Endothelial cell of umbilical vein (primary cell): Measurements from ENCODE around the gene GRAMD1B. TPM values are rescaled to one million over a fixed set of nuclear protein-coding genes. Genes with fewer than 3 reads are reported as not detected.

Source experiments
- BruUV-seq: library from RNA; stranded (reverse); fragments of 400-500 nt; replicated peaks from 2 replicates; lab custom pipeline; 2021; lab: Mats Ljungman, UMichigan
- CTCF ChIA-PET: fragments of 300-600, 350-600 bp; sonication (Branson Sonifier 250); formaldehyde crosslinking; loops from one replicate; lab custom pipeline; 2021; ENCODE audit warnings: antibody characterized with exemption, inconsistent platforms; lab: Charles Lee
- POLR2A ChIA-PET: fragments of 300-600, 350-600 bp; sonication (Branson Sonifier 250); formaldehyde crosslinking; loops from one replicate; lab custom pipeline; 2021; ENCODE audit warnings: antibody characterized with exemption, inconsistent platforms; lab: Charles Lee
- DNase-seq: peaks from one replicate; pipeline ENCODE4 v3.0.0-alpha.2; 2011; ENCODE audit warnings: low read depth, low spot score
- FAIRE-seq: peaks from 2 replicates; lab custom pipeline; 2011; peaks lifted over from hg19 to GRCh38; lab: Jason Lieb, UNC
- H2AFZ ChIP-seq: 2 replicates; pipeline ENCODE4 v1.6.0; 2012; ENCODE audit warnings: low read depth, low read length, control low read depth, inconsistent platforms
- H3K27ac ChIP-seq: 2 replicates; pipeline ENCODE4 v1.5.1; 2011; ENCODE audit warnings: low read depth, mild to moderate bottlenecking, control low read depth, low read length, moderate library complexity; ENCODE audit not compliant: insufficient read depth
- H3K27me3 ChIP-seq, 2 experiments: 2 replicates each; pipeline versions ENCODE4 v1.6.0 to v1.6.1; 2011; ENCODE audit warnings: low read length in 2 of 2, mixed read lengths in 1 of 2; ENCODE audit not compliant: control insufficient read depth in 2 of 2, insufficient read depth in 2 of 2
- H3K36me3 ChIP-seq, 2 experiments: 2 replicates in 1 of 2; 3 replicates in 1 of 2; pipeline ENCODE4 v1.5.1; 2011; ENCODE audit warnings: low read length in 2 of 2, mild to moderate bottlenecking in 1 of 2, moderate library complexity in 1 of 2; ENCODE audit not compliant: control insufficient read depth in 2 of 2, insufficient read depth in 2 of 2; ENCODE audit errors: extremely low read depth in 1 of 2
- H3K4me1 ChIP-seq: 3 replicates; pipeline ENCODE4 v1.5.1; 2011; ENCODE audit warnings: mild to moderate bottlenecking, low read length; ENCODE audit not compliant: control insufficient read depth, insufficient read depth; ENCODE audit errors: extremely low read depth
- H3K4me2 ChIP-seq: 2 replicates; pipeline ENCODE4 v1.6.1; 2011; ENCODE audit warnings: low read length, control low read depth, mixed read lengths; ENCODE audit not compliant: insufficient read depth
- H3K4me3 ChIP-seq, 3 experiments: fragments of 200-600 bp in 1 of 3; sonication (generic), shearing (Covaris generic) in 1 of 3; replicated peaks in 1 of 3; 2 replicates each; pipeline ENCODE4 v1.5.1; 2011 to 2016; ENCODE audit warnings: control low read depth in 3 of 3, low read length in 3 of 3, mild to moderate bottlenecking in 2 of 3, inconsistent platforms in 1 of 3, low read depth in 1 of 3, moderate library complexity in 1 of 3; ENCODE audit not compliant: insufficient read depth in 1 of 3
- H3K79me2 ChIP-seq: 2 replicates; pipeline ENCODE4 v1.6.0; 2012; ENCODE audit warnings: low read length, inconsistent platforms; ENCODE audit not compliant: control insufficient read depth, insufficient read depth
- H3K9ac ChIP-seq: replicated peaks from 2 replicates; pipeline ENCODE3; 2011; ENCODE audit warnings: low read length, control low read depth; ENCODE audit not compliant: insufficient read depth; ENCODE audit errors: extremely low read depth
- H3K9me1 ChIP-seq: replicated peaks from 3 replicates; pipeline ENCODE4 v1.6.0; 2011; ENCODE audit warnings: mild to moderate bottlenecking, low read length; ENCODE audit not compliant: control insufficient read depth, insufficient read depth; ENCODE audit errors: extremely low read depth
- H3K9me3 ChIP-seq: replicated peaks from 2 replicates; pipeline ENCODE4 v1.5.1; 2012; ENCODE audit warnings: low read length, inconsistent platforms; ENCODE audit not compliant: control insufficient read depth, insufficient read depth
- H4K20me1 ChIP-seq: replicated peaks from 2 replicates; pipeline ENCODE3; 2011; ENCODE audit warnings: mild to moderate bottlenecking, low read length; ENCODE audit not compliant: control insufficient read depth, insufficient read depth; ENCODE audit errors: extremely low read depth
- EZH2 ChIP-seq: IDR thresholded peaks from 2 replicates; pipeline ENCODE4 v1.6.1; 2012; ENCODE audit warnings: borderline replicate concordance, low read depth, mild to moderate bottlenecking, moderate library complexity, low read length, inconsistent platforms; ENCODE audit not compliant: severe bottlenecking
- FOS ChIP-seq: IDR thresholded peaks from 2 replicates; pipeline ENCODE4 v1.6.1; 2011; ENCODE audit warnings: mild to moderate bottlenecking, low read length, moderate library complexity, borderline replicate concordance; ENCODE audit not compliant: insufficient read depth
- GATA2 ChIP-seq: IDR thresholded peaks from 2 replicates; pipeline ENCODE4 v1.7.0; 2011; ENCODE audit warnings: low read depth, mild to moderate bottlenecking, moderate library complexity, mixed read lengths, low read length; ENCODE audit not compliant: insufficient read length, insufficient read depth
- JUN ChIP-seq: IDR thresholded peaks from 2 replicates; pipeline ENCODE4 v1.6.1; 2011; ENCODE audit warnings: borderline replicate concordance, low read depth; ENCODE audit not compliant: insufficient read length, insufficient read depth
- MYC ChIP-seq: IDR thresholded peaks from one replicate; pipeline ENCODE4 v1.6.1; 2011; ENCODE audit warnings: mild to moderate bottlenecking, low read depth, low read length
- POLR2A ChIP-seq: IDR thresholded peaks from 2 replicates; pipeline ENCODE4 v1.6.1; 2012; ENCODE audit warnings: low read depth, mild to moderate bottlenecking, control low read depth, low read length
- POLR2AphosphoS5 ChIP-seq: IDR thresholded peaks from 2 replicates; pipeline ENCODE4 v1.6.1; 2012; ENCODE audit warnings: low read depth, mild to moderate bottlenecking, control low read depth, low read length, moderate library complexity; ENCODE audit not compliant: insufficient read depth
- dilution Hi-C: fragments of 300-500 bp; cut with MboI; formaldehyde crosslinking; loops from one replicate; pipeline ENCODE4 v1.15.0; 2019; ENCODE audit warnings: low sequenced_read_pairs; ENCODE audit not compliant: extremely low pct_ligation_motif_present
- intact Hi-C: fragments of 100-400 bp; cut with micrococcal nuclease; formaldehyde crosslinking; loops from one replicate; pipeline ENCODE4 v1.10.0; 2022
- polyA plus RNA-seq, 4 experiments: library from polyadenylated mRNA; depleted of rRNA in 3 of 4; stranded (reverse) in 3 of 4; unstranded in 1 of 4; fragments of >200 nt; gene quantifications; 2 replicates each; pipeline versions ENCODE4 v1.2.1 to v1.2.3, GENCODE V29; 2011 to 2012; ENCODE audit warnings: missing spikeins in 1 of 4
- total RNA-seq: library from RNA; stranded (reverse); gene quantifications from 2 replicates; pipeline ENCODE4 v1.2.3, GENCODE V29; 2021
- TF ChIP-seq, protein P1 (sequence below): IDR thresholded peaks from 2 replicates; pipeline ENCODE4 v1.6.1; 2011; ENCODE audit not compliant: insufficient read depth, insufficient read length
- TF ChIP-seq, protein P2 (sequence below), 2 donors: IDR thresholded peaks; 1 replicate in 1 of 2; 2 replicates in 1 of 2; pipeline ENCODE4 v1.5.1; 2011; ENCODE audit warnings: low read length in 2 of 2, mild to moderate bottlenecking in 2 of 2, moderate library complexity in 2 of 2, control low read depth in 1 of 2, inconsistent platforms in 1 of 2, low read depth in 1 of 2; ENCODE audit not compliant: insufficient read depth in 1 of 2; ENCODE audit errors: extremely low read depth in 1 of 2

GRAMD1B gene
- total and polyA plus RNA-seq, 2 donors (not counting 3 experiments of a cell fraction or from before 2014, with no cell fraction given), result 5.1 to 11.1 TPM

DNA sequence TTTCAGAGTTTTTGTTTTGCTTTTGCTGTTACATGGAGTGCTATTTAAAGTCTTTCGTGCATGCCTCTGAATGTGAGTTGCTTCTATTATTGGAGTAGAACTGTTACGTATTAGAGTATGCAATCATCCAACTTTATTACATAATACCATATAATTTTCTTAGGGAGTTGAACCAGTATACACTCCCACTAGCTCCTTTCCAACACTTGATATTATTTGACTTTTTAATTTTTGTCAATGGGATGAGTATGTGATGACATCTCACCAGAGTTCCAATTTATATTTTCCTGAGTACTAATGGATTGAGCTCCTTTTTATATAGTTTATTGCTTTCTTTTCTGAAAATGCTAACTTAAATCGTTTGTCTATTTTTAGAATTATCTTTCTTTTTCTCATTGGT lies 90.9 kb downstream of the GRAMD1B start:
- no peak overlapping the region for H3K4me2 ChIP-seq
- no peak overlapping the region for H3K27ac ChIP-seq
- no peak for FAIRE-seq
- H3K4me1 ChIP-seq, result no peaks in the 10 kb centered on the region
- H3K27me3 ChIP-seq, result peaks cover 0 to 3% of the 10 kb centered on the region in 2 experiments
- no peaks in the 10 kb centered on the region for H3K79me2 ChIP-seq
- no TSS peak for BruUV-seq
- TF ChIP-seq POLR2AphosphoS5 (no peak), JUN (no peak), POLR2A (no peak), FOS (no peak), MYC (no peak), GATA2 (no peak), EZH2 (no peak)
- TF ChIP-seq, protein P1, sequence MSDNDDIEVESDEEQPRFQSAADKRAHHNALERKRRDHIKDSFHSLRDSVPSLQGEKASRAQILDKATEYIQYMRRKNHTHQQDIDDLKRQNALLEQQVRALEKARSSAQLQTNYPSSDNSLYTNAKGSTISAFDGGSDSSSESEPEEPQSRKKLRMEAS, result no peak
- TF ChIP-seq, protein P2, sequence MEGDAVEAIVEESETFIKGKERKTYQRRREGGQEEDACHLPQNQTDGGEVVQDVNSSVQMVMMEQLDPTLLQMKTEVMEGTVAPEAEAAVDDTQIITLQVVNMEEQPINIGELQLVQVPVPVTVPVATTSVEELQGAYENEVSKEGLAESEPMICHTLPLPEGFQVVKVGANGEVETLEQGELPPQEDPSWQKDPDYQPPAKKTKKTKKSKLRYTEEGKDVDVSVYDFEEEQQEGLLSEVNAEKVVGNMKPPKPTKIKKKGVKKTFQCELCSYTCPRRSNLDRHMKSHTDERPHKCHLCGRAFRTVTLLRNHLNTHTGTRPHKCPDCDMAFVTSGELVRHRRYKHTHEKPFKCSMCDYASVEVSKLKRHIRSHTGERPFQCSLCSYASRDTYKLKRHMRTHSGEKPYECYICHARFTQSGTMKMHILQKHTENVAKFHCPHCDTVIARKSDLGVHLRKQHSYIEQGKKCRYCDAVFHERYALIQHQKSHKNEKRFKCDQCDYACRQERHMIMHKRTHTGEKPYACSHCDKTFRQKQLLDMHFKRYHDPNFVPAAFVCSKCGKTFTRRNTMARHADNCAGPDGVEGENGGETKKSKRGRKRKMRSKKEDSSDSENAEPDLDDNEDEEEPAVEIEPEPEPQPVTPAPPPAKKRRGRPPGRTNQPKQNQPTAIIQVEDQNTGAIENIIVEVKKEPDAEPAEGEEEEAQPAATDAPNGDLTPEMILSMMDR (IDR thresholded peaks at IDR 0.05; ENCODE audit: extremely low read depth in 1 of 2, insufficient read depth in 1 of 2, low read depth in 1 of 2, low read length in 2 of 2), result no peak
- no peaks in the 10 kb centered on the region for H3K9me1 ChIP-seq
- H2AFZ ChIP-seq, result no peak overlapping the region
- no peak overlapping the region for H3K4me3 ChIP-seq
- ChIA-PET CTCF (interaction anchor here (1.4 to 3.3 kb wide), 4 partner anchors 10 to 56 kb away, joined by 4 to 24 read pairs (median 10); no protein-coding TSS in a partner anchor), POLR2A (no interaction called here)
- H3K36me3 ChIP-seq, result no peaks in the 10 kb centered on the region
- intact Hi-C loops, result no loop called here
- dilution Hi-C loops, result no loop called here
- DNase-seq, result no peak
- H3K9ac ChIP-seq, result no peak overlapping the region
- no peaks in the 10 kb centered on the region for H4K20me1 ChIP-seq
- no peaks in the 10 kb centered on the region for H3K9me3 ChIP-seq
